Measurements from ENCODE around the gene APOOL. TPM values are rescaled to one million over a fixed set of nuclear protein-coding genes. Genes with fewer than 3 reads are reported as not detected.

Gene APOOL
- total and polyA plus RNA-seq, 9 of the 15 experiments (the other 6 are each of a cell fraction or from before 2014, with no cell fraction given), result 4.6 to 20.5 (median 10.2) TPM

DNA sequence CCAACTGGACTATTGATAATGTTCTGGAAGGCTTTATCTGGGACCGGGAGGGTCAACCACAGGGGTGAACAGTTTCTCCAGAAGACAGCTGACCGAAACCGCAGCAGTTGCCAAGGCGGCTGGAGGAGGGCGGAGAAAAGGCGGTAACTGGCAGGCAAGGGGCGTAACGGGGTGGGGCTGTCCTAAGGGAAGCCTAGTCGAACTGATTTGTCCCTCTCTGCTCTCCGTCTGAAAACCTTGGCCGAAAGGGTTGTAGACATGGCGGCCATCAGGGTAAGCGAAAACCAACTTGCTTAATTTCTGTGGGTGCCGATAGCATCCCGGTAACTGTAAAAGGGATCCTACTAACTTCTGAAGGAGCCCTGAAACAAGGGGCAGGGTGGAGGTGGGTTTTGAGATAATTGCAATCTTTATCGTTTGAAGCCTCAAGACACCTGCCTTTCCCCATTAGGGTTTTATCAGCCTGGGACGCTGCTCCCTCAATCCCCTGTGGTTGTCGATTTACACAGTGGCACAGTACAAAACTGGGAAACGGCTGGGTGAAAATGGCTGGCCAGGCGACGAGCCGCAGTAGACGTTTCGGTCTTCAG is at the start of gene APOOL (continued):
- TF ChIP-seq ZFP36 (IDR thresholded peaks at IDR 0.05; ENCODE audit: low read depth, low read length, partially characterized antibody), result no peak
- TF ChIP-seq, protein P1, sequence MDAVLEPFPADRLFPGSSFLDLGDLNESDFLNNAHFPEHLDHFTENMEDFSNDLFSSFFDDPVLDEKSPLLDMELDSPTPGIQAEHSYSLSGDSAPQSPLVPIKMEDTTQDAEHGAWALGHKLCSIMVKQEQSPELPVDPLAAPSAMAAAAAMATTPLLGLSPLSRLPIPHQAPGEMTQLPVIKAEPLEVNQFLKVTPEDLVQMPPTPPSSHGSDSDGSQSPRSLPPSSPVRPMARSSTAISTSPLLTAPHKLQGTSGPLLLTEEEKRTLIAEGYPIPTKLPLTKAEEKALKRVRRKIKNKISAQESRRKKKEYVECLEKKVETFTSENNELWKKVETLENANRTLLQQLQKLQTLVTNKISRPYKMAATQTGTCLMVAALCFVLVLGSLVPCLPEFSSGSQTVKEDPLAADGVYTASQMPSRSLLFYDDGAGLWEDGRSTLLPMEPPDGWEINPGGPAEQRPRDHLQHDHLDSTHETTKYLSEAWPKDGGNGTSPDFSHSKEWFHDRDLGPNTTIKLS (IDR thresholded peaks at IDR 0.05; ENCODE audit: borderline replicate concordance, low read depth), result no peak
- TF ChIP-seq BCOR (IDR thresholded peaks at IDR 0.05), result no peak
- no peak for TF ChIP-seq SREBF1 (IDR thresholded peaks at IDR 0.05; ENCODE audit: borderline replicate concordance, low read depth, low read length)
- peak; percentile 67 for TF ChIP-seq SUPT5H (IDR thresholded peaks at IDR 0.05)
- peak; percentile 80 for TF ChIP-seq HNRNPLL (IDR thresholded peaks at IDR 0.05; ENCODE audit: low read depth, low read length, poor library complexity, severe bottlenecking)
- TF ChIP-seq, protein P2, sequence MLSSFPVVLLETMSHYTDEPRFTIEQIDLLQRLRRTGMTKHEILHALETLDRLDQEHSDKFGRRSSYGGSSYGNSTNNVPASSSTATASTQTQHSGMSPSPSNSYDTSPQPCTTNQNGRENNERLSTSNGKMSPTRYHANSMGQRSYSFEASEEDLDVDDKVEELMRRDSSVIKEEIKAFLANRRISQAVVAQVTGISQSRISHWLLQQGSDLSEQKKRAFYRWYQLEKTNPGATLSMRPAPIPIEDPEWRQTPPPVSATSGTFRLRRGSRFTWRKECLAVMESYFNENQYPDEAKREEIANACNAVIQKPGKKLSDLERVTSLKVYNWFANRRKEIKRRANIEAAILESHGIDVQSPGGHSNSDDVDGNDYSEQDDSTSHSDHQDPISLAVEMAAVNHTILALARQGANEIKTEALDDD (IDR thresholded peaks at IDR 0.05), result no peak
- no peak for TF ChIP-seq ZNF408 (CRISPR knock-in tag; IDR thresholded peaks at IDR 0.05; ENCODE audit: low read depth)
- TF ChIP-seq ZBTB17 (CRISPR knock-in tag; IDR thresholded peaks at IDR 0.05), result peak; percentile 83
- TF ChIP-seq BRCA1 (IDR thresholded peaks at IDR 0.05), result no peak
- no peak for TF ChIP-seq BRCA1 (CRISPR knock-in tag; IDR thresholded peaks at IDR 0.05)
- no peak for TF ChIP-seq ZC3H8 (IDR thresholded peaks at IDR 0.05)
- TF ChIP-seq TEAD1 (CRISPR knock-in tag; IDR thresholded peaks at IDR 0.05), result no peak
- no peak for TF ChIP-seq ZBED1 (IDR thresholded peaks at IDR 0.05)
- TF ChIP-seq ZNF311 (CRISPR knock-in tag; IDR thresholded peaks at IDR 0.05), result no peak
- TF ChIP-seq ASH1L (IDR thresholded peaks at IDR 0.05; ENCODE audit: borderline replicate concordance, low read depth, partially characterized antibody), result no peak
- no peak for TF ChIP-seq CBX8 (IDR thresholded peaks at IDR 0.05; ENCODE audit: borderline replicate concordance, extremely low read depth, low read depth, low read length, poor library complexity, severe bottlenecking)
- TF ChIP-seq, protein P3, sequence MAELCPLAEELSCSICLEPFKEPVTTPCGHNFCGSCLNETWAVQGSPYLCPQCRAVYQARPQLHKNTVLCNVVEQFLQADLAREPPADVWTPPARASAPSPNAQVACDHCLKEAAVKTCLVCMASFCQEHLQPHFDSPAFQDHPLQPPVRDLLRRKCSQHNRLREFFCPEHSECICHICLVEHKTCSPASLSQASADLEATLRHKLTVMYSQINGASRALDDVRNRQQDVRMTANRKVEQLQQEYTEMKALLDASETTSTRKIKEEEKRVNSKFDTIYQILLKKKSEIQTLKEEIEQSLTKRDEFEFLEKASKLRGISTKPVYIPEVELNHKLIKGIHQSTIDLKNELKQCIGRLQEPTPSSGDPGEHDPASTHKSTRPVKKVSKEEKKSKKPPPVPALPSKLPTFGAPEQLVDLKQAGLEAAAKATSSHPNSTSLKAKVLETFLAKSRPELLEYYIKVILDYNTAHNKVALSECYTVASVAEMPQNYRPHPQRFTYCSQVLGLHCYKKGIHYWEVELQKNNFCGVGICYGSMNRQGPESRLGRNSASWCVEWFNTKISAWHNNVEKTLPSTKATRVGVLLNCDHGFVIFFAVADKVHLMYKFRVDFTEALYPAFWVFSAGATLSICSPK (IDR thresholded peaks at IDR 0.05; ENCODE audit: borderline replicate concordance), result no peak
- TF ChIP-seq TSC22D4 (tag; IDR thresholded peaks at IDR 0.05), result no peak
- TF ChIP-seq XRCC4 (IDR thresholded peaks at IDR 0.05; ENCODE audit: extremely low read depth, insufficient read depth, insufficient read length), result no peak
- TF ChIP-seq LARP7 (IDR thresholded peaks at IDR 0.05), result no peak
- TF ChIP-seq ZEB2 (IDR thresholded peaks at IDR 0.05), result no peak
- no peak for TF ChIP-seq NFYB (IDR thresholded peaks at IDR 0.05; ENCODE audit: extremely low read depth, insufficient read length)
- TF ChIP-seq ZFX (CRISPR knock-in tag; IDR thresholded peaks at IDR 0.05), result no peak
- TF ChIP-seq EGR1 (conservative IDR thresholded peaks at IDR 0.05), result no peak
- no peak for TF ChIP-seq ZNF124 (CRISPR knock-in tag; IDR thresholded peaks at IDR 0.05)
- TF ChIP-seq, protein P4, sequence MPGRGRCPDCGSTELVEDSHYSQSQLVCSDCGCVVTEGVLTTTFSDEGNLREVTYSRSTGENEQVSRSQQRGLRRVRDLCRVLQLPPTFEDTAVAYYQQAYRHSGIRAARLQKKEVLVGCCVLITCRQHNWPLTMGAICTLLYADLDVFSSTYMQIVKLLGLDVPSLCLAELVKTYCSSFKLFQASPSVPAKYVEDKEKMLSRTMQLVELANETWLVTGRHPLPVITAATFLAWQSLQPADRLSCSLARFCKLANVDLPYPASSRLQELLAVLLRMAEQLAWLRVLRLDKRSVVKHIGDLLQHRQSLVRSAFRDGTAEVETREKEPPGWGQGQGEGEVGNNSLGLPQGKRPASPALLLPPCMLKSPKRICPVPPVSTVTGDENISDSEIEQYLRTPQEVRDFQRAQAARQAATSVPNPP (IDR thresholded peaks at IDR 0.05; ENCODE audit: borderline replicate concordance, insufficient read depth, insufficient read length), result no peak
